Mesenteric fat pad (tissue), 1 donor: ENCODE results near the gene MYCBPAP. TPM values are rescaled to one million over a fixed set of nuclear protein-coding genes. Genes with fewer than 3 reads are reported as not detected.

Source experiments
- DNase-seq: peaks from one replicate; pipeline ENCODE4 v3.0.0-alpha.2; 2020; ENCODE audit warnings: low spot score
- total RNA-seq: library from RNA; stranded (reverse); fragmentation: NEBNext Ultra II Directional; extraction: Animal tissue kit (Norgen Biotek cat#: 25700); gene quantifications from one replicate; pipeline ENCODE4 v1.2.1, GENCODE V29; 2021
- donor health status: DM: yes; HTN: yes; CAD: no.

Gene MYCBPAP
- total RNA-seq, 1 donor from 2014 or later = 0.61 TPM

GRCh38 chr17:50536683-50537646 is 28.7 kb downstream of the MYCBPAP start:
- no peak for DNase-seq

GRCh38 chr17:50537721-50538548 is 29.7 kb downstream of the MYCBPAP start:
- no peak for DNase-seq

- no peak for DNase-seq
Measured at GRCh38 chr17:50538549-50539410, 30.5 kb downstream of the MYCBPAP start.

GRCh38 chr17:50539762-50540559 is 31.7 kb downstream of the MYCBPAP start:
- no peak for DNase-seq

- no peak for DNase-seq
Measured at GRCh38 chr17:50540560-50541401, 32.5 kb downstream of the MYCBPAP start.

- DNase-seq = no peak
Measured at GRCh38 chr17:50541402-50541715, 33.1 kb downstream of the MYCBPAP start.

- peak; percentile 97 for DNase-seq
Measured at GRCh38 chr17:50541716-50542688, 33.8 kb downstream of the MYCBPAP start.

- DNase-seq = no peak
Measured at GRCh38 chr17:50542795-50543774, 34.8 kb downstream of the MYCBPAP start.

- DNase-seq = no peak
Measured at GRCh38 chr17:50544516-50544915, 36.3 kb downstream of the MYCBPAP start.

- DNase-seq = no peak
Measured at GRCh38 chr17:50545311-50545710, 37.1 kb downstream of the MYCBPAP start.

GRCh38 chr17:50546701-50547034 is 38.4 kb downstream of the MYCBPAP start:
- no peak for DNase-seq

GRCh38 chr17:50547035-50547735 is 38.9 kb downstream of the MYCBPAP start, which contains the start of gene SPATA20:
Gene SPATA20, plus strand, starts transcription at chr17:50547174. Its CDS starts 35 bp downstream, at chr17:50547209.
- peak; percentile 96 for DNase-seq

- no peak for DNase-seq
Measured at GRCh38 chr17:50547736-50548083, 39.5 kb downstream of the MYCBPAP start.

GRCh38 chr17:50548831-50549230 is 40.6 kb downstream of the MYCBPAP start:
- DNase-seq = no peak

- no peak for DNase-seq
Measured at GRCh38 chr17:50549256-50549941, 41.2 kb downstream of the MYCBPAP start.

GRCh38 chr17:50549969-50550368 is 41.7 kb downstream of the MYCBPAP start:
- DNase-seq = no peak
